HG03520 (cell line): ENCODE data around the gene SPPL2B.

Source experiments
- ATAC-seq: cut with Tn5 transposase; IDR thresholded peaks from one replicate; pipeline ENCODE4 v1.9.1; 2021; ENCODE audit warnings: mild to moderate bottlenecking, moderate library complexity; ENCODE audit not compliant: unreplicated experiment

Gene SPPL2B

GRCh38 chr19:2320939-2321338, 7.5 kb upstream of the SPPL2B start:
- no peak for ATAC-seq

GRCh38 chr19:2321565-2322283, 6.8 kb upstream of the SPPL2B start:
- no peak for ATAC-seq

GRCh38 chr19:2323707-2324106, 4.8 kb upstream of the SPPL2B start:
- no peak for ATAC-seq

- ATAC-seq = no peak
Observed at GRCh38 chr19:2324220-2324948, 4.1 kb upstream of the SPPL2B start.

GRCh38 chr19:2325281-2326046, 3.0 kb upstream of the SPPL2B start:
- no peak for ATAC-seq

GRCh38 chr19:2326699-2327360, 1.7 kb upstream of the SPPL2B start:
- no peak for ATAC-seq

GRCh38 chr19:2327773-2328400, 597 bp upstream of the SPPL2B start:
- no peak for ATAC-seq

- ATAC-seq = no peak
Observed at GRCh38 chr19:2329149-2329478, 630 bp downstream of the SPPL2B start.

- ATAC-seq = no peak
Observed at GRCh38 chr19:2329501-2329916, 1.0 kb downstream of the SPPL2B start.

GRCh38 chr19:2330255-2330631, 1.8 kb downstream of the SPPL2B start:
- no peak for ATAC-seq

- no peak for ATAC-seq
Observed at GRCh38 chr19:2330632-2331284, 2.3 kb downstream of the SPPL2B start.

- ATAC-seq = no peak
Observed at GRCh38 chr19:2331601-2332246, 3.2 kb downstream of the SPPL2B start.

- no peak for ATAC-seq
Observed at GRCh38 chr19:2332341-2333026, 4.0 kb downstream of the SPPL2B start.

- ATAC-seq = no peak
Observed at GRCh38 chr19:2333027-2333806, 4.7 kb downstream of the SPPL2B start.

GRCh38 chr19:2333807-2334211, 5.3 kb downstream of the SPPL2B start:
- ATAC-seq = no peak

- ATAC-seq = no peak
Observed at GRCh38 chr19:2334426-2334825, 5.9 kb downstream of the SPPL2B start.

- no peak for ATAC-seq
Observed at GRCh38 chr19:2334986-2335846, 6.7 kb downstream of the SPPL2B start.

- ATAC-seq = no peak
Observed at GRCh38 chr19:2335848-2336247, 7.4 kb downstream of the SPPL2B start.
